BLaER1 treated with 17β-estradiol and CSF1 and Interleukin-3, amounts not matched to agents 10 nM and 100 nM (cell line): Measurements from ENCODE around the gene MGAT5B.
A peak's percentile ranks its signal among the peaks of the same experiment; 100 is the strongest.

ENCODE experiments used
- H3K27ac ChIP-seq, 11 experiments: shearing (Covaris generic); formaldehyde crosslinking; 2 replicates each; pipeline ENCODE4 v1.8.1; 2022
- H3K27me3 ChIP-seq, 11 experiments: shearing (Covaris generic); formaldehyde crosslinking; 2 replicates each; pipeline ENCODE4 v1.8.1; 2022
- H3K36me3 ChIP-seq, 11 experiments: shearing (Covaris generic); formaldehyde crosslinking; 2 replicates each; pipeline ENCODE4 v1.8.1; 2022
- H3K4me1 ChIP-seq, 10 experiments: shearing (Covaris generic); formaldehyde crosslinking; 2 replicates each; pipeline ENCODE4 v1.8.1; 2022
- H3K4me2 ChIP-seq, 11 experiments: shearing (Covaris generic); formaldehyde crosslinking; 2 replicates each; pipeline ENCODE4 v1.8.1; 2022
- H3K4me3 ChIP-seq, 10 experiments: shearing (Covaris generic); formaldehyde crosslinking; 2 replicates each; pipeline ENCODE4 v1.8.1; 2022
- H3K9ac ChIP-seq, 11 experiments: shearing (Covaris generic); formaldehyde crosslinking; 2 replicates each; pipeline ENCODE4 v1.8.1; 2022
- H3K9me3 ChIP-seq, 11 experiments: shearing (Covaris generic); formaldehyde crosslinking; replicated peaks in 1 of 11; 2 replicates each; pipeline ENCODE4 v1.8.1; 2022
- H4K20me1 ChIP-seq, 11 experiments: shearing (Covaris generic); formaldehyde crosslinking; 2 replicates each; pipeline ENCODE4 v1.8.1; 2022
- Cebpa-rat ChIP-seq, 11 experiments: shearing (Covaris generic); IDR thresholded peaks; 2 replicates each; pipeline ENCODE4 v1.8.1; 2022

Gene MGAT5B

GRCh38 chr17:76943202-76943601 is 75.0 kb downstream of the MGAT5B start:
- Histone ChIP-seq H3K9me3 (no peaks in the 10 kb centered on the region), H3K27ac (no peak overlapping the region), H4K20me1 (peaks cover 0 to 14% (median 0%) of the 10 kb centered on the region in 11 experiments; a peak in 5 of 22 replicates), H3K27me3 (no peaks in the 10 kb centered on the region), H3K4me2 (no peak overlapping the region), H3K4me1 (peaks cover 0 to 18% (median 6%) of the 10 kb centered on the region in 10 experiments; a peak in 7 of 20 replicates), H3K36me3 (peaks cover 0 to 83% (median 75%) of the 10 kb centered on the region in 11 experiments; a peak in 16 of 22 replicates), H3K4me3 (no peak overlapping the region), H3K9ac (no peak overlapping the region)
- no peak for TF ChIP-seq Cebpa-rat (IDR thresholded peaks at IDR 0.05)

- TF ChIP-seq Cebpa-rat (IDR thresholded peaks at IDR 0.05): no peak
Observed at GRCh38 chr17:76943781-76944213, 75.6 kb downstream of the MGAT5B start.

GRCh38 chr17:76944477-76944876 is 76.3 kb downstream of the MGAT5B start:
- H3K4me1 ChIP-seq: peaks cover 0 to 28% (median 6%) of the 10 kb centered on the region in 10 experiments; a peak in 8 of 20 replicates
- H3K27me3 ChIP-seq: no peaks in the 10 kb centered on the region
- no peak overlapping the region for H3K27ac ChIP-seq
- no peak overlapping the region for H3K4me3 ChIP-seq
- no peak overlapping the region for H3K9ac ChIP-seq
- no peak overlapping the region for H3K4me2 ChIP-seq
- no peak for TF ChIP-seq Cebpa-rat (IDR thresholded peaks at IDR 0.05)
- H3K9me3 ChIP-seq: no peaks in the 10 kb centered on the region
- peaks cover 0 to 24% (median 0%) of the 10 kb centered on the region in 11 experiments; a peak in 6 of 22 replicates for H4K20me1 ChIP-seq
- H3K36me3 ChIP-seq: peaks cover 0 to 80% (median 75%) of the 10 kb centered on the region in 11 experiments; a peak in 16 of 22 replicates

More at GRCh38 chr17:76943781-76944213, 75.6 kb downstream of the MGAT5B start:
- H3K36me3 ChIP-seq: peaks cover 0 to 82% (median 75%) of the 10 kb centered on the region in 11 experiments; a peak in 16 of 22 replicates
- H3K27ac ChIP-seq: no peak overlapping the region
- H3K27me3 ChIP-seq: no peaks in the 10 kb centered on the region
- H3K4me3 ChIP-seq: no peak overlapping the region
- H3K4me1 ChIP-seq: peaks cover 0 to 24% (median 6%) of the 10 kb centered on the region in 10 experiments; a peak in 8 of 20 replicates
- no peak overlapping the region for H3K4me2 ChIP-seq
- H3K9ac ChIP-seq: no peak overlapping the region
- no peaks in the 10 kb centered on the region for H3K9me3 ChIP-seq
- H4K20me1 ChIP-seq: peaks cover 0 to 20% (median 0%) of the 10 kb centered on the region in 11 experiments; a peak in 6 of 22 replicates

GRCh38 chr17:76946111-76946771 is 78.0 kb downstream of the MGAT5B start:
- Histone ChIP-seq H3K27me3 (no peaks in the 10 kb centered on the region), H3K4me3 (no peak overlapping the region), H3K27ac (no peak overlapping the region), H3K9ac (peak overlapping the region in 1 of 11 experiments; percentile 18; a peak in 1 of 22 replicates), H3K4me2 (no peak overlapping the region), H3K36me3 (peaks cover 0 to 80% (median 57%) of the 10 kb centered on the region in 11 experiments; a peak in 16 of 22 replicates), H3K9me3 (no peaks in the 10 kb centered on the region), H4K20me1 (peaks cover 0 to 18% (median 0%) of the 10 kb centered on the region in 11 experiments; a peak in 7 of 22 replicates), H3K4me1 (peaks cover 0 to 41% (median 9%) of the 10 kb centered on the region in 10 experiments; a peak in 9 of 20 replicates)
- TF ChIP-seq Cebpa-rat (IDR thresholded peaks at IDR 0.05): no peak

- no peak overlapping the region for H3K27ac ChIP-seq
- no peaks in the 10 kb centered on the region for H3K27me3 ChIP-seq
- no peak for TF ChIP-seq Cebpa-rat (IDR thresholded peaks at IDR 0.05)
- H3K9ac ChIP-seq: peak overlapping the region in 1 of 11 experiments; percentile 18; a peak in 1 of 22 replicates
- H3K4me3 ChIP-seq: no peak overlapping the region
- H3K9me3 ChIP-seq: no peaks in the 10 kb centered on the region
- no peak overlapping the region for H3K4me2 ChIP-seq
- peaks cover 0 to 20% (median 0%) of the 10 kb centered on the region in 11 experiments; a peak in 7 of 22 replicates for H4K20me1 ChIP-seq
- peaks cover 0 to 46% (median 9%) of the 10 kb centered on the region in 10 experiments; a peak in 9 of 20 replicates for H3K4me1 ChIP-seq
- peaks cover 0 to 77% (median 52%) of the 10 kb centered on the region in 11 experiments; a peak in 16 of 22 replicates for H3K36me3 ChIP-seq
Observed at GRCh38 chr17:76946772-76947135, 78.5 kb downstream of the MGAT5B start.

GRCh38 chr17:76947309-76947708 is 79.1 kb downstream of the MGAT5B start:
- Histone ChIP-seq H3K27me3 (no peaks in the 10 kb centered on the region), H4K20me1 (peaks cover 0 to 20% (median 0%) of the 10 kb centered on the region in 11 experiments; a peak in 6 of 22 replicates), H3K4me2 (peak overlapping the region in 1 of 11 experiments; percentile 18; a peak in 1 of 22 replicates), H3K36me3 (peaks cover 0 to 72% (median 46%) of the 10 kb centered on the region in 11 experiments; a peak in 16 of 22 replicates), H3K9ac (no peak overlapping the region), H3K4me3 (no peak overlapping the region), H3K9me3 (no peaks in the 10 kb centered on the region), H3K4me1 (peaks cover 0 to 52% (median 9%) of the 10 kb centered on the region in 10 experiments; a peak in 9 of 20 replicates), H3K27ac (no peak overlapping the region)
- TF ChIP-seq Cebpa-rat (IDR thresholded peaks at IDR 0.05): no peak

- no peak overlapping the region for H3K27ac ChIP-seq
Observed at GRCh38 chr17:76947771-76948170, 79.6 kb downstream of the MGAT5B start.

GRCh38 chr17:76948301-76948700 is 80.1 kb downstream of the MGAT5B start:
- TF ChIP-seq Cebpa-rat (IDR thresholded peaks at IDR 0.05): no peak
- peaks cover 0 to 68% (median 40%) of the 10 kb centered on the region in 11 experiments; a peak in 16 of 22 replicates for H3K36me3 ChIP-seq

More at GRCh38 chr17:76947771-76948170, 79.6 kb downstream of the MGAT5B start:
- Histone ChIP-seq H3K36me3 (peaks cover 0 to 70% (median 42%) of the 10 kb centered on the region in 11 experiments; a peak in 16 of 22 replicates), H3K4me1 (peaks cover 0 to 53% (median 9%) of the 10 kb centered on the region in 10 experiments; a peak in 9 of 20 replicates), H3K4me2 (peak overlapping the region in 1 of 11 experiments; percentile 18; a peak in 1 of 22 replicates), H3K9me3 (no peaks in the 10 kb centered on the region), H3K27me3 (no peaks in the 10 kb centered on the region), H4K20me1 (peaks cover 0 to 20% (median 0%) of the 10 kb centered on the region in 11 experiments; a peak in 6 of 22 replicates), H3K4me3 (no peak overlapping the region), H3K9ac (no peak overlapping the region)
- no peak for TF ChIP-seq Cebpa-rat (IDR thresholded peaks at IDR 0.05)

More at GRCh38 chr17:76948301-76948700, 80.1 kb downstream of the MGAT5B start:
- Histone ChIP-seq H3K9me3 (no peaks in the 10 kb centered on the region), H3K27me3 (no peaks in the 10 kb centered on the region), H3K4me3 (no peak overlapping the region), H3K4me2 (no peak overlapping the region), H3K9ac (no peak overlapping the region), H3K27ac (no peak overlapping the region), H4K20me1 (peaks cover 0 to 20% (median 0%) of the 10 kb centered on the region in 11 experiments; a peak in 6 of 22 replicates), H3K4me1 (peaks cover 0 to 54% (median 9%) of the 10 kb centered on the region in 10 experiments; a peak in 9 of 20 replicates)
